Neural progenitor cell (in vitro differentiated cells): ENCODE data around the gene DLX1.

Experiments used
- EZH2 ChIP-seq: fragments of 200-600 bp; sonication (generic); IDR thresholded peaks from 2 replicates; pipeline ENCODE4 v1.6.1; 2017; ENCODE audit warnings: antibody characterized with exemption, mild to moderate bottlenecking, moderate library complexity
- TF ChIP-seq, protein P1 (sequence below): fragments of 200-600 bp; sonication (generic); IDR thresholded peaks from 2 replicates; pipeline ENCODE4 v1.5.1; 2017; ENCODE audit warnings: antibody characterized with exemption, mild to moderate bottlenecking

DNA sequence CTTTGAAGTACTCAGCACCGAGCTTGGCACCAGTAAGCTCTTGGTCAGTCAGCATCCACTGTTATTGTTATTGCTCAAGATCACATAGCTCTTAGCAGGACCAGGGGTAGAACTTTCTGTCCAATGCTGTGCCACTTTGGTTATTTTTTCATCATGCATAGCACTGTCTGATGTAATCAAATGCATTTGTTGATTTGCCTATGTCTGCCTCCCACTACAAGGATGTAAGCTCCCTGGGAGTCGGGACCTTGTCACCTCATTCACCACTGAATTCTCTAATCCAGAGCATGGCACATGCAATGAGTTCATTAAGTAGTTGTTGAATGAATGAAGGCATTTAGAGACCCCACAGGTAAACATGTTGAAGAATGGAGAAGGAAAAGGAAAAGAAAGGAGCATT, 29.0 kb upstream of the DLX1 start:
- no peak for TF ChIP-seq EZH2
- TF ChIP-seq, protein P1, sequence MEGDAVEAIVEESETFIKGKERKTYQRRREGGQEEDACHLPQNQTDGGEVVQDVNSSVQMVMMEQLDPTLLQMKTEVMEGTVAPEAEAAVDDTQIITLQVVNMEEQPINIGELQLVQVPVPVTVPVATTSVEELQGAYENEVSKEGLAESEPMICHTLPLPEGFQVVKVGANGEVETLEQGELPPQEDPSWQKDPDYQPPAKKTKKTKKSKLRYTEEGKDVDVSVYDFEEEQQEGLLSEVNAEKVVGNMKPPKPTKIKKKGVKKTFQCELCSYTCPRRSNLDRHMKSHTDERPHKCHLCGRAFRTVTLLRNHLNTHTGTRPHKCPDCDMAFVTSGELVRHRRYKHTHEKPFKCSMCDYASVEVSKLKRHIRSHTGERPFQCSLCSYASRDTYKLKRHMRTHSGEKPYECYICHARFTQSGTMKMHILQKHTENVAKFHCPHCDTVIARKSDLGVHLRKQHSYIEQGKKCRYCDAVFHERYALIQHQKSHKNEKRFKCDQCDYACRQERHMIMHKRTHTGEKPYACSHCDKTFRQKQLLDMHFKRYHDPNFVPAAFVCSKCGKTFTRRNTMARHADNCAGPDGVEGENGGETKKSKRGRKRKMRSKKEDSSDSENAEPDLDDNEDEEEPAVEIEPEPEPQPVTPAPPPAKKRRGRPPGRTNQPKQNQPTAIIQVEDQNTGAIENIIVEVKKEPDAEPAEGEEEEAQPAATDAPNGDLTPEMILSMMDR, result no peak
